Measurements from ENCODE around the gene CREB3L1.

GRCh38 chr11:46363031-46363407 is 85.6 kb downstream of the CREB3L1 start:
- TF ChIP-seq CTCF (IDR thresholded peaks at IDR 0.05; ENCODE audit: low read depth, low read length, poor library complexity, severe bottlenecking): no peak
- no peak for TF ChIP-seq EZH2phosphoT487 (IDR thresholded peaks at IDR 0.05; ENCODE audit: borderline replicate concordance, low read length)

All from DOHH2 (cell line).